Activated B cell treated with CpG ODN at 0.5 μM for 24 hours (primary cell): ENCODE results near the gene MYRIP. TPM values are rescaled to one million over a fixed set of nuclear protein-coding genes. Genes with fewer than 3 reads are reported as not detected.
"Not testable (repeated sequence)": the region's sequence is repeated elsewhere in the genome, so short reads cannot be mapped to it uniquely, and the experiment has no call there.

Source experiments
- ATAC-seq: fragments of 200-7000 bp; cut with Tn5 transposase; one replicate; pipeline ENCODE4 v1.10.0; 2021; ENCODE audit warnings: low read depth, mild to moderate bottlenecking, moderate library complexity
- CTCF ChIA-PET: fragments of 350-600 bp; sonication (Branson Sonifier 250); formaldehyde crosslinking; loops from one replicate; lab custom pipeline; 2021; ENCODE audit warnings: antibody characterized with exemption; lab: Charles Lee
- POLR2A ChIA-PET: fragments of 350-600 bp; sonication (Branson Sonifier 250); formaldehyde crosslinking; loops from one replicate; lab custom pipeline; 2021; ENCODE audit warnings: antibody characterized with exemption; lab: Charles Lee
- DNase-seq: peaks from one replicate; pipeline ENCODE4 v3.0.0; 2022
- H3K27ac Mint-ChIP-seq: one replicate; pipeline ENCODE4 v1.8.0; 2020; ENCODE audit warnings: mixed read lengths
- H3K27me3 Mint-ChIP-seq: one replicate; pipeline ENCODE4 v1.8.0; 2021; ENCODE audit warnings: mixed read lengths
- H3K36me3 Mint-ChIP-seq: one replicate; pipeline ENCODE4 v1.8.0; 2021; ENCODE audit warnings: low read depth, mixed read lengths
- H3K4me1 Mint-ChIP-seq: one replicate; pipeline ENCODE4 v1.8.0; 2021; ENCODE audit warnings: mixed read lengths
- H3K4me3 Mint-ChIP-seq: one replicate; pipeline ENCODE4 v1.8.0; 2020; ENCODE audit warnings: mild to moderate bottlenecking, mixed read lengths
- H3K9me3 Mint-ChIP-seq: one replicate; pipeline ENCODE4 v1.8.0; 2020; ENCODE audit warnings: mixed read lengths
- intact Hi-C: fragments of 100-400 bp; cut with micrococcal nuclease; formaldehyde crosslinking; loops from one replicate; pipeline ENCODE4 v1.15.1; 2024
- total RNA-seq: library from RNA; stranded (reverse); gene quantifications from 2 replicates; pipeline ENCODE4 v1.2.3, GENCODE V29; 2022
- TF ChIP-seq, protein P1 (sequence below): fragments of 200-600 bp; IDR thresholded peaks from one replicate; pipeline ENCODE4 v1.8.0; 2022; ENCODE audit warnings: antibody characterized with exemption, mild to moderate bottlenecking

Gene MYRIP
- total RNA-seq, 1 donor from 2014 or later: 0.20 TPM

DNA sequence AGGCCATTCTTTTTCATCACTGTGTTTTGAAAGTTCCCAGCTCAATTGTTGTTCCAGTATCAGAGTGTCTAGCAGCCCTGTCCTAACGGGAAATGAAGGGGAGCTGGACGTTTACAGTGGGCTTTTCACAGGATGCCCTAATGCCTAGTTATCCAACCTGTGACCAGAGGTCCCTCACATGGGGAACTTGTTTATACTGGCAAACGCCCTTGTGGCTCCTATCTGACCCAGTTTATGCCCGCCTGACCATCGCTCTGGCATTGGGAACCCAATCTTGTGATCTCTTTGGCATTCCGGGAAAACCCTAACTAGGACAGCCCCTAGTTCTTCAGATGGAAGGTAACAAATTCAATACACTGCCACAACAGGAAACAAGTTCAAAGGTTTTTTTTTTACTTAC, 14.5 kb upstream of the MYRIP start:
- no peak for DNase-seq
- ChIA-PET POLR2A (no interaction called here), CTCF (no interaction called here)
- Mint-ChIP-seq H3K9me3 (no peaks in the 10 kb centered on the region), H3K27me3 (peaks cover 4% of the 10 kb centered on the region), H3K4me3 (no peak overlapping the region), H3K36me3 (no peaks in the 10 kb centered on the region), H3K4me1 (no peaks in the 10 kb centered on the region), H3K27ac (no peak overlapping the region)
- TF ChIP-seq, protein P1, sequence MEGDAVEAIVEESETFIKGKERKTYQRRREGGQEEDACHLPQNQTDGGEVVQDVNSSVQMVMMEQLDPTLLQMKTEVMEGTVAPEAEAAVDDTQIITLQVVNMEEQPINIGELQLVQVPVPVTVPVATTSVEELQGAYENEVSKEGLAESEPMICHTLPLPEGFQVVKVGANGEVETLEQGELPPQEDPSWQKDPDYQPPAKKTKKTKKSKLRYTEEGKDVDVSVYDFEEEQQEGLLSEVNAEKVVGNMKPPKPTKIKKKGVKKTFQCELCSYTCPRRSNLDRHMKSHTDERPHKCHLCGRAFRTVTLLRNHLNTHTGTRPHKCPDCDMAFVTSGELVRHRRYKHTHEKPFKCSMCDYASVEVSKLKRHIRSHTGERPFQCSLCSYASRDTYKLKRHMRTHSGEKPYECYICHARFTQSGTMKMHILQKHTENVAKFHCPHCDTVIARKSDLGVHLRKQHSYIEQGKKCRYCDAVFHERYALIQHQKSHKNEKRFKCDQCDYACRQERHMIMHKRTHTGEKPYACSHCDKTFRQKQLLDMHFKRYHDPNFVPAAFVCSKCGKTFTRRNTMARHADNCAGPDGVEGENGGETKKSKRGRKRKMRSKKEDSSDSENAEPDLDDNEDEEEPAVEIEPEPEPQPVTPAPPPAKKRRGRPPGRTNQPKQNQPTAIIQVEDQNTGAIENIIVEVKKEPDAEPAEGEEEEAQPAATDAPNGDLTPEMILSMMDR: no peak
- ATAC-seq: no peak
- intact Hi-C loops: no loop called here

DNA sequence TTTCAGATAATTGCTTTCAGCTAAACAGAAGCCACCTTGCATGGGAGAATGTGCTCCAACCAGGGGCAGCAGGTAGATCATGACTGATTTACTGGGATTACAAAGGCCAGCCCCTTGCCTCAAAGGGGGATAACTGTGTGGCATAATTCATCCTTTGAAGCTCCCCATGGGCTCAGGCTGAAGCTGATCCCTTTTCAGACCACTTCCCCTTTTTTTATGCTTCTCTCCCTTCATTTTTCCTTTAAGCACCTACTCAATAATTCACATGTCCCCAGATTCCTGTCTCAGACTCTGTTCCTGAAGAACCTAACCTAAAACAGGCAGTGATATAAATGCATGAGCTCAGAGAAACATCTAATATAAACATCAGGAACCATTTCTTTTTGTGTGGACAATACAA, 8.2 kb upstream of the MYRIP start:
- ChIA-PET POLR2A (no interaction called here), CTCF (no interaction called here)
- H3K36me3 Mint-ChIP-seq: no peaks in the 10 kb centered on the region
- DNase-seq: no peak
- peaks cover 14% of the 10 kb centered on the region for H3K9me3 Mint-ChIP-seq
- TF ChIP-seq, protein P1: no peak
- intact Hi-C loops: no loop called here
- peaks cover 7% of the 10 kb centered on the region for H3K27me3 Mint-ChIP-seq
- no peak for ATAC-seq
- no peaks in the 10 kb centered on the region for H3K4me1 Mint-ChIP-seq
- no peak overlapping the region for H3K4me3 Mint-ChIP-seq
- H3K27ac Mint-ChIP-seq: no peak overlapping the region

DNA sequence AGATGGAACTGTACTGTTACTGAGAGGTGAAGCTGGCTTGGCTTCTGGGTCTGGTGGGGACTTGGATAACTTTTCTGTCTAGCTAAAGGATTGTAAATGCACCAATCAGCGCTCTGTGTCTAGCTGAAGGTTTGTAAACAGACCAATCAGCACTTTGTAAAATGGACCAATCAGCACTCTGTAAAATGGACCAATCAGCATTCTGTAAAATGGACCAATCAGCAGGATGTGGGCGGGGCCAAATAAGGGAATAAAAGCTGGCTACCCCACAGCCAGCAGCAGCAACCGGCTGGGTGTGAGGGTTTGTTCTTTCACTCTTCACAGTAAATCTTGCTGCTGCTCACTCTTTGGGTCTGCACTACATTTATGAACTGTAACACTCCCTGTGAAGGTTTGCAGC, 6.9 kb upstream of the MYRIP start:
- Mint-ChIP-seq H3K27me3 (peaks cover 14% of the 10 kb centered on the region), H3K9me3 (peaks cover 14% of the 10 kb centered on the region)
- ATAC-seq, H3K4me1 Mint-ChIP-seq, intact Hi-C loops, CTCF ChIA-PET, H3K36me3 Mint-ChIP-seq, H3K4me3 Mint-ChIP-seq, POLR2A ChIA-PET, DNase-seq, H3K27ac Mint-ChIP-seq: not testable (repeated sequence)

DNA sequence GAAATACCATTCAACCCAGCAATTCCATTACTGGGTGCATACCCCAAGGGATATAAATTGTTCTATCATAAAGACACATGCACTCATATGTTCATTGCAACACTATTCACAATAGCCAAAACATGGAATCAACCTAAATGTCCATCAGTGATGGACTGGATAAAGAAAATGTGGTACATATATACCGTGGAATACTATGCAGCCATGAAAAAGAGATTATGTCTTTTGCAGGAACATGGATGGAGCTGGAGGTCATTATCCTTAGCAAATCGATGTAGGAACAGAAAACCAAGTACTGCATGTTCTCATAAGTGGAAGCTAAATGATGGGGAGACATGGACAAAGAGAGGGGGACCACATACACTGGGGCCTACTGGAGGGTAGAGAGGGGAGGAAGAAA, 5.5 kb upstream of the MYRIP start:
- intact Hi-C loops: no loop called here
- TF ChIP-seq, protein P1: no peak
- H3K4me3 Mint-ChIP-seq: no peak overlapping the region

DNA sequence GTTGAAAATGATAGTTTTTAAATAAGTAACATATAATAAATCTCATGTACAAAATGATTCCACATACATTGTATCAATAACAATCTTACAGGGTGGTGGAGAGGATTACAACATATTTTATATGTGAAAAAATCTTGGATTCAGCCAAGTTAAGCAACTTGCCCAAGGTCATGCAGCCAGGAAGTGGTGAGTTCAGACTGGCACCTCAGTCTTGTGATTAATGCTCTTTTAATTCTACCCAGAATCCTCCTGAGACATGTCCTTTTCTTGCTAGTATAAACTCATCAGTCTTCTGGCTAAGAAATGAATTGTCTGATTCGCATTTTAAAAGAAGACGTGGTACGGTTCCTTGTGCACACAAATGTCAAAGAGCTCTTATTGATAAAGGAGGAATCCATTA, 4.5 kb upstream of the MYRIP start:
- POLR2A ChIA-PET: no interaction called here
- H3K27me3 Mint-ChIP-seq: peaks cover 25% of the 10 kb centered on the region
- TF ChIP-seq, protein P1: no peak

More for the DNA sequence above, 5.5 kb upstream of the MYRIP start:
- H3K36me3 Mint-ChIP-seq: no peaks in the 10 kb centered on the region
- CTCF ChIA-PET: no interaction called here
- no peak overlapping the region for H3K27ac Mint-ChIP-seq
- H3K27me3 Mint-ChIP-seq: peaks cover 26% of the 10 kb centered on the region
- no peak for DNase-seq
- ATAC-seq: no peak
- peaks cover 14% of the 10 kb centered on the region for H3K9me3 Mint-ChIP-seq
- peaks cover 4% of the 10 kb centered on the region for H3K4me1 Mint-ChIP-seq
- POLR2A ChIA-PET: no interaction called here

DNA sequence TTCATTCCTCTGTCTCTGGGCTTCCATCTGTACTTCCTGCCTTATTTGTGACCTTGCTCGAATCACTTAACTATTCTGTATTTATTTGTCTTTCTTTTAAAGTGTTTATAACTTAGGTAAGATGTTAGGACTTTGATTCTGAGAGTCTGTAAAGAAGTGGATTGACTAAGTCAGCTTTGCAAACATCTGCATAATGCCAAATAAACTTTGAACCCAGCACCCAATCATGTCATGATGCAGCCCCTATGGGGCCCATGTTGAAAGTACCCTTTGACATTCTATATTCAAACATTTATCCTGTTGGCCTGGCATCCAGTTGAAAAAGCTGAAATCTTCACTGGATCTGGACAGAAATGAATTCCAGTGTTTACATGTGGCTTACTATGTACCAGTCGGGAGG, 3.8 kb upstream of the MYRIP start:
- no peaks in the 10 kb centered on the region for H3K36me3 Mint-ChIP-seq
- no peak for DNase-seq
- H3K4me3 Mint-ChIP-seq: no peak overlapping the region
- peaks cover 14% of the 10 kb centered on the region for H3K4me1 Mint-ChIP-seq
- POLR2A ChIA-PET: no interaction called here
- no peak overlapping the region for H3K27ac Mint-ChIP-seq
- CTCF ChIA-PET: no interaction called here
- no peak for ATAC-seq
- TF ChIP-seq, protein P1: no peak
- peaks cover 32% of the 10 kb centered on the region for H3K27me3 Mint-ChIP-seq
- H3K9me3 Mint-ChIP-seq: peaks cover 14% of the 10 kb centered on the region
- intact Hi-C loops: no loop called here

More for the DNA sequence above, 4.5 kb upstream of the MYRIP start:
- Mint-ChIP-seq H3K36me3 (no peaks in the 10 kb centered on the region), H3K27ac (no peak overlapping the region), H3K9me3 (peaks cover 14% of the 10 kb centered on the region), H3K4me3 (no peak overlapping the region), H3K4me1 (peaks cover 7% of the 10 kb centered on the region)
- ATAC-seq (no peak), DNase-seq (no peak)
- CTCF ChIA-PET: no interaction called here
- intact Hi-C loops: no loop called here
